HEK293 (cell line): ENCODE measurements around the gene AMZ2.

Source experiments
- CTCF ChIA-PET: fragments of 350-600 bp; formaldehyde crosslinking; extraction: SDS; loops from one replicate; lab custom pipeline; 2021; ENCODE audit warnings: antibody characterized with exemption; lab: Yijun Ruan, JAX
- POLR2A ChIA-PET: fragments of 300-600 bp; formaldehyde crosslinking; extraction: SDS; loops from one replicate; lab custom pipeline; 2020; ENCODE audit warnings: antibody characterized with exemption, inconsistent platforms; lab: Yijun Ruan, JAX
- H3K27ac ChIP-seq: fragments of 200-500 bp; sonication (Bioruptor generic); 2 replicates; pipeline ENCODE4 v1.5.1; 2014; ENCODE audit warnings: low read depth, low read length, control low read depth, inconsistent platforms; ENCODE audit errors: extremely low read depth
- H3K36me3 ChIP-seq, 2 experiments: fragments of 200-500 bp in 1 of 2; sonication (Bioruptor generic) in 1 of 2; 1 replicate in 1 of 2; 2 replicates in 1 of 2; pipeline ENCODE4 v1.5.1; 2014 to 2017; ENCODE audit warnings: inconsistent platforms in 2 of 2, low read length in 2 of 2; ENCODE audit not compliant: control insufficient read depth in 2 of 2, insufficient read depth in 1 of 2
- H3K4me1 ChIP-seq: fragments of 200-500 bp; sonication (Bioruptor generic); 2 replicates; pipeline ENCODE4 v1.5.1; 2014; ENCODE audit warnings: mild to moderate bottlenecking, low read length, inconsistent platforms; ENCODE audit not compliant: control insufficient read depth, insufficient read depth
- H3K4me3 ChIP-seq: 2 replicates; pipeline ENCODE4 v1.5.1; 2011; ENCODE audit warnings: low read depth, mild to moderate bottlenecking, control low read depth, low read length, moderate library complexity
- H3K9me3 ChIP-seq: fragments of 200-500 bp; sonication (Bioruptor generic); 2 replicates; pipeline ENCODE4 v1.5.1; 2014; ENCODE audit warnings: low read depth, low read length, inconsistent platforms; ENCODE audit not compliant: control insufficient read depth, insufficient read depth
- ATF2 ChIP-seq: fragments of 450-650 bp; formaldehyde crosslinking; IDR thresholded peaks from 2 replicates; pipeline ENCODE4 v1.5.1; 2016; ENCODE audit warnings: missing biosample characterization, missing genetic modification characterization, low read depth
- HIC1 ChIP-seq: fragments of 450-650 bp; formaldehyde crosslinking; IDR thresholded peaks from 2 replicates; pipeline ENCODE4 v1.5.1; 2016; ENCODE audit warnings: missing biosample characterization, missing genetic modification characterization
- INSM2 ChIP-seq: fragments of 450-650 bp; formaldehyde crosslinking; IDR thresholded peaks from 2 replicates; pipeline ENCODE4 v1.5.1; 2016; ENCODE audit warnings: missing biosample characterization, missing genetic modification characterization
- KLF7 ChIP-seq: fragments of 450-650 bp; formaldehyde crosslinking; IDR thresholded peaks from 2 replicates; pipeline ENCODE4 v1.5.1; 2016; ENCODE audit warnings: missing biosample characterization, missing genetic modification characterization, borderline replicate concordance
- MZF1 ChIP-seq: fragments of 450-650 bp; formaldehyde crosslinking; IDR thresholded peaks from 2 replicates; pipeline ENCODE4 v1.5.1; 2017; ENCODE audit warnings: missing biosample characterization, missing genetic modification characterization, borderline replicate concordance
- OVOL3 ChIP-seq: fragments of 450-650 bp; formaldehyde crosslinking; IDR thresholded peaks from 2 replicates; pipeline ENCODE4 v1.5.1; 2016; ENCODE audit warnings: missing biosample characterization, missing genetic modification characterization
- REPIN1 ChIP-seq: fragments of 450-650 bp; formaldehyde crosslinking; IDR thresholded peaks from 2 replicates; pipeline ENCODE4 v1.5.1; 2017; ENCODE audit warnings: missing biosample characterization, missing genetic modification characterization, low read depth
- YY1 ChIP-seq: fragments of 450-650 bp; formaldehyde crosslinking; IDR thresholded peaks from 2 replicates; pipeline ENCODE4 v1.5.1; 2018; ENCODE audit warnings: missing biosample characterization, missing genetic modification characterization
- ZBTB17 ChIP-seq: fragments of 450-650 bp; formaldehyde crosslinking; IDR thresholded peaks from 2 replicates; pipeline ENCODE4 v1.5.1; 2016; ENCODE audit warnings: missing biosample characterization, missing genetic modification characterization
- ZBTB26 ChIP-seq: fragments of 450-650 bp; formaldehyde crosslinking; optimal IDR thresholded peaks from 2 replicates; pipeline ENCODE3; 2016; ENCODE audit warnings: missing biosample characterization, mild to moderate bottlenecking, missing genetic modification characterization
- ZFP37 ChIP-seq: fragments of 450-650 bp; formaldehyde crosslinking; IDR thresholded peaks from 2 replicates; pipeline ENCODE4 v1.5.1; 2016; ENCODE audit warnings: missing biosample characterization, missing genetic modification characterization
- ZNF26 ChIP-seq: fragments of 450-650 bp; formaldehyde crosslinking; IDR thresholded peaks from 2 replicates; pipeline ENCODE4 v1.5.1; 2016; ENCODE audit warnings: missing biosample characterization, missing genetic modification characterization
- ZNF280C ChIP-seq: fragments of 450-650 bp; formaldehyde crosslinking; IDR thresholded peaks from 2 replicates; pipeline ENCODE4 v1.5.1; 2016; ENCODE audit warnings: missing biosample characterization, missing genetic modification characterization
- ZNF391 ChIP-seq: fragments of 450-650 bp; formaldehyde crosslinking; IDR thresholded peaks from 2 replicates; pipeline ENCODE4 v1.5.1; 2016; ENCODE audit warnings: low read depth, missing biosample characterization, missing genetic modification characterization, borderline replicate concordance
- ZNF692 ChIP-seq: fragments of 450-650 bp; formaldehyde crosslinking; IDR thresholded peaks from 2 replicates; pipeline ENCODE4 v1.5.1; 2016; ENCODE audit warnings: missing biosample characterization, missing genetic modification characterization

Gene AMZ2

GRCh38 chr17:68238164-68238870 is 9.5 kb upstream of the AMZ2 start (continued):
- TF ChIP-seq ZBTB17: no peak

GRCh38 chr17:68238871-68239253 is 9.0 kb upstream of the AMZ2 start:
- no peak for TF ChIP-seq ZNF280C (tag by site-specific recombination)
- no peak for TF ChIP-seq REPIN1
- TF ChIP-seq INSM2 (tag by site-specific recombination): no peak
- TF ChIP-seq ATF2 (tag by site-specific recombination): no peak
- no peak for TF ChIP-seq ZBTB26 (tag by site-specific recombination)
- TF ChIP-seq MZF1 (tag by site-specific recombination): no peak
- TF ChIP-seq ZNF692: no peak
- TF ChIP-seq ZNF391 (tag by site-specific recombination): no peak
- no peak for TF ChIP-seq ZFP37 (tag by site-specific recombination)
- TF ChIP-seq OVOL3: no peak
- TF ChIP-seq HIC1 (tag by site-specific recombination): no peak
- TF ChIP-seq YY1 (tag by site-specific recombination): no peak
- TF ChIP-seq KLF7: no peak
- TF ChIP-seq ZNF26 (tag by site-specific recombination): no peak
- H3K9me3 ChIP-seq: no peaks in the 10 kb centered on the region; the same call in none of the 2 replicates
- H3K4me3 ChIP-seq: no peak overlapping the region
- no peak overlapping the region for H3K27ac ChIP-seq
- ChIA-PET CTCF (interaction anchor here (1.1 to 1.3 kb wide), 2 partner anchors 38 to 160 kb away, joined by 3 to 4 read pairs; no protein-coding TSS in a partner anchor), POLR2A (no interaction called here)
- H3K36me3 ChIP-seq: no peaks in the 10 kb centered on the region
- H3K4me1 ChIP-seq: no peaks in the 10 kb centered on the region
